Colonic mucosa (tissue), 4 donors: Measurements from ENCODE around the gene AKAP11. TPM values are rescaled to one million over a fixed set of nuclear protein-coding genes. Genes with fewer than 3 reads are reported as not detected.

Experiments
- DNase-seq: peaks from one replicate; pipeline ENCODE4 v3.0.0-alpha.2; 2020
- H3K27ac ChIP-seq: fragments of 200-600 bp; one replicate; pipeline ENCODE4 v1.8.0; 2021
- H3K27me3 ChIP-seq: fragments of 200-600 bp; one replicate; pipeline ENCODE4 v1.8.0; 2021
- H3K36me3 ChIP-seq: fragments of 200-600 bp; one replicate; pipeline ENCODE4 v1.8.0; 2021
- H3K4me1 ChIP-seq: fragments of 200-600 bp; one replicate; pipeline ENCODE4 v1.8.0; 2021; ENCODE audit warnings: mild to moderate bottlenecking
- H3K4me3 ChIP-seq: fragments of 200-600 bp; one replicate; pipeline ENCODE4 v1.8.0; 2021
- H3K9ac ChIP-seq, 2 donors: one replicate each; pipeline ENCODE4 v1.7.0; 2013; ENCODE audit warnings: control low read depth in 2 of 2, low read depth in 2 of 2, low read length in 2 of 2
- H3K9me3 ChIP-seq: fragments of 200-600 bp; one replicate; pipeline ENCODE4 v1.8.0; 2021
- intact Hi-C: fragments of 100-400 bp; cut with DNase I; formaldehyde crosslinking; loops from one replicate; pipeline ENCODE4 v1.14.1; 2022
- total RNA-seq, 2 donors: library from RNA; stranded (reverse); fragmentation: NEBNext Ultra II Directional in 1 of 2; extraction: Animal tissue kit (Norgen Biotek cat#: 25700) in 1 of 2; gene quantifications; one replicate each; pipeline ENCODE4 v1.2.1, GENCODE V29; 2021
- TF ChIP-seq, protein P1 (sequence below): fragments of 200-600 bp; IDR thresholded peaks from one replicate; pipeline ENCODE4 v1.8.0; 2022; ENCODE audit warnings: antibody characterized with exemption, mild to moderate bottlenecking
- donor health status: healthy.
- donor health status: DM: no; HTN: no; CAD: no.
- donor health status: DM: no; HTN: no; CAD: no.

Gene AKAP11
- total RNA-seq, 2 donors from 2014 or later, result 19.9 to 27.6 TPM

DNA sequence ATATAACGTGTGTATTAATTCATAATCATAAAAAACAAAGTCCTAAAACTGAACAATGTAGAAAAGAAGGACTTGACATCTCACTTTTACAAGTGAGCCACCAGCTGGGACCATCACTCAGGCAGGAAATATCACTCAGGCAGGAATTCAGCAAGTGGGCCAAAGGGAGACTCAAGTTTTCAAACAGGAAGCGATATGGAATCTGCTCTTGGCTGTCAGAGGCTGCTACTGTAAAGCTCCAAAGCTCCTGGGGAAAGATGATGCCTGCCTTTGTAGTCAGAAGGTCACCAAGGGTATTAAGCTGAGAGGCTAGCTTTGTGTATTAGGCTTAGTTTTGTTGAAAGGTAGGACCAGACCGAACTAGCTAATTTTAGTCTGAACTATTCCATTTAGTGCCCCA is 5.5 kb upstream of the AKAP11 start:
- Histone ChIP-seq H3K9ac (no peak overlapping the region), H3K27me3 (no peaks in the 10 kb centered on the region), H3K4me1 (no peaks in the 10 kb centered on the region), H3K27ac (no peak overlapping the region), H3K4me3 (no peak overlapping the region), H3K36me3 (no peaks in the 10 kb centered on the region), H3K9me3 (no peaks in the 10 kb centered on the region)
- intact Hi-C loops, result no loop called here
- TF ChIP-seq, protein P1, sequence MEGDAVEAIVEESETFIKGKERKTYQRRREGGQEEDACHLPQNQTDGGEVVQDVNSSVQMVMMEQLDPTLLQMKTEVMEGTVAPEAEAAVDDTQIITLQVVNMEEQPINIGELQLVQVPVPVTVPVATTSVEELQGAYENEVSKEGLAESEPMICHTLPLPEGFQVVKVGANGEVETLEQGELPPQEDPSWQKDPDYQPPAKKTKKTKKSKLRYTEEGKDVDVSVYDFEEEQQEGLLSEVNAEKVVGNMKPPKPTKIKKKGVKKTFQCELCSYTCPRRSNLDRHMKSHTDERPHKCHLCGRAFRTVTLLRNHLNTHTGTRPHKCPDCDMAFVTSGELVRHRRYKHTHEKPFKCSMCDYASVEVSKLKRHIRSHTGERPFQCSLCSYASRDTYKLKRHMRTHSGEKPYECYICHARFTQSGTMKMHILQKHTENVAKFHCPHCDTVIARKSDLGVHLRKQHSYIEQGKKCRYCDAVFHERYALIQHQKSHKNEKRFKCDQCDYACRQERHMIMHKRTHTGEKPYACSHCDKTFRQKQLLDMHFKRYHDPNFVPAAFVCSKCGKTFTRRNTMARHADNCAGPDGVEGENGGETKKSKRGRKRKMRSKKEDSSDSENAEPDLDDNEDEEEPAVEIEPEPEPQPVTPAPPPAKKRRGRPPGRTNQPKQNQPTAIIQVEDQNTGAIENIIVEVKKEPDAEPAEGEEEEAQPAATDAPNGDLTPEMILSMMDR, result no peak
- no peak for DNase-seq

DNA sequence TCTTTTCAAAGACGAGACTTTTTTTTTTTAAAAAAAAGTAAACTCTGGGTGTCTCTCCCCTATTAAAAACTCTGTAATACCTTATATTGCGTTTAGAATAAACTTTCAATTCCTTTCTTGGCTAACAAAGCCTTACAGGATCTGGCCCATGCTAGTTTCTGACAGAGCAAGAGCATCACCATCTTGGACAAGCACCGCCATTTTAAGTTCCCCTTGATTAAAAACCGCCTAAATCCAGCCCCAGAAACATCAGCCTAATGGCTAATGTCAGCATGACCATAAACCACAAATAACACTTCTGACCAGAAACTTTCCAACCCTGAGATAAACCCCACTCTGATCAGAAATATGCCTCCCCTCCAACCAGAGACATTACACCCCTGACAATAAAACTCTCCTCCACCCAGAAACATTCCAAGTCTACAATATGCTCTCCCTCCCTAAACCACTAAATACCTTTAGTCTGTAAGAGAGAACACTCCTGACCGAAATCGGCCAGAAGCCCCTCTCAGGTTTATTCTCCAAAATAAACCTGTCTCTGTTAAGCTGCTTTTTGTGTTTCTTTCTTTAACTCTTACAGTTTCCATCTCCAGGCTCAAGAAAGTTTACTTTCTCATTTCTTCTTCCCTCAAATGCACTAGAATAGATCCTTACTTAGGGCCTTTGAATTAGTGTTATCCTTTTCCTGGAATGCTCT is 1.6 kb upstream of the AKAP11 start:
- H3K27ac ChIP-seq, result no peak overlapping the region
- no peaks in the 10 kb centered on the region for H3K27me3 ChIP-seq
- H3K4me1 ChIP-seq, result peaks cover 3% of the 10 kb centered on the region
- H3K9ac ChIP-seq, result no peak overlapping the region
- TF ChIP-seq, protein P1, result no peak
- H3K4me3 ChIP-seq, result no peak overlapping the region
- no peaks in the 10 kb centered on the region for H3K9me3 ChIP-seq
- no peak for DNase-seq
- no peaks in the 10 kb centered on the region for H3K36me3 ChIP-seq
- intact Hi-C loops, result no loop called here

DNA sequence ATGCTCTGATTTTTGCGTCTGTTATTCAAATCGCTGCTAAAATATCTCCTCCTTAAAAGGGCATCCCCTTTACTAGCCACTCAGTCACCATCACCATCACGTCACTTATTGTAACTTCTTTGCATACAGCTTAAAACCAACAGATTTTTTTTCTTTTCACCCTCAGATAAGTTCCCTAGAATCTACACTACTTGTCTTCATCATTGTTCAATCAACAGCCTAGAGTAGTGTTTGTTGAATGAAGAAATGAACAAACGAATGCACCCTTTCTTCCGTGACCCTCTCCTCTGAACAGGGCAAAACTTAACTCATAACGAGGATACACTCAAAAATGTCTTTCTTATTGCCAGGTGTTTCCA is 1.1 kb upstream of the AKAP11 start:
- Histone ChIP-seq H3K4me3 (peak overlapping the region; percentile 92), H3K9me3 (no peaks in the 10 kb centered on the region), H3K27me3 (no peaks in the 10 kb centered on the region), H3K9ac (no peak overlapping the region), H3K27ac (peak overlapping the region; percentile 58), H3K36me3 (no peaks in the 10 kb centered on the region), H3K4me1 (peaks cover 3% of the 10 kb centered on the region)
- intact Hi-C loops, result no loop called here
- DNase-seq, result no peak
- TF ChIP-seq, protein P1, result no peak

DNA sequence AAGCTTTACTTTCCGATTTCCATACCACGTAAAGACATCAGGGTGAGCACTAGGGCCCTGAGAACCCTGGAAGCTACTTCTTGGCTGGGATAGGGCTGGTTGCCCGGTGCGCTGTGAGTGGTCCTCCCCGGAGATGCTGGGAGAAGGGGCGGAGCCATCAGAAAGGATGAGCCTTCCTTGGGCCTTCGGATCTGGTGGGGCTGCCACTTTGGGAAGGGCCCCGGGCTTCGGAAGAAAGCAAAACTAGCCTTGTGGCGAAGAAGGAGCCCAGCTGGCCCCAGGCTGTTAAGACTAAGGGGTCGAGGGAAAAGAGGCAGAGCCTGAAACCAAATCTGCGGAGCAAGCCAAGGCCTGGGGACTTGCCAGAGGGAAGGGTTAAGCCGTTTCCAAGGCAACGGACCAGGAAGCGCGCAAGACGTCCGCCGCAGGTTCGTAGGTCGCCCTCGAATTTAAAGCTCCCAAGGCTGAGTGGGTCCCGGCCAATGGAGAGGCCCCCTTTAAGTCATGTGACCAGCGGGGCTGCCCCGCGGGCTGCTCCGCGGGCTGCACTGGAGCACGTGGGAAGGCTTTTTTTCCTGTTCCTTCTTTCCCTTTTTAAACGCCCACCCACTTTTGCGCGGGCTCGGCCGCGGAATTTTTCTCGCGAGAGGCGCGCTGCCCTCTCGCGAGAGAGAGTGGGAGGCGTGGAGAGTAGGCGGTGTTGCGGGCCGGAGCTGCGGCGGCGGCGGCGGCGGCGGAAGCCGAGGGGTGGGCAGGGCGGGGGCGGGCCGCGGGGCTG is 426 bp upstream of the AKAP11 start:
- peak; percentile 95 for DNase-seq
- Histone ChIP-seq H3K9ac (peak overlapping the region; percentile 44 to 91), H3K27ac (peak overlapping the region; percentile 97), H3K4me3 (peak overlapping the region; percentile 92), H3K36me3 (no peaks in the 10 kb centered on the region), H3K9me3 (no peaks in the 10 kb centered on the region), H3K27me3 (no peaks in the 10 kb centered on the region), H3K4me1 (peaks cover 3% of the 10 kb centered on the region)
- intact Hi-C loops, result no loop called here
- TF ChIP-seq, protein P1, result no peak

DNA sequence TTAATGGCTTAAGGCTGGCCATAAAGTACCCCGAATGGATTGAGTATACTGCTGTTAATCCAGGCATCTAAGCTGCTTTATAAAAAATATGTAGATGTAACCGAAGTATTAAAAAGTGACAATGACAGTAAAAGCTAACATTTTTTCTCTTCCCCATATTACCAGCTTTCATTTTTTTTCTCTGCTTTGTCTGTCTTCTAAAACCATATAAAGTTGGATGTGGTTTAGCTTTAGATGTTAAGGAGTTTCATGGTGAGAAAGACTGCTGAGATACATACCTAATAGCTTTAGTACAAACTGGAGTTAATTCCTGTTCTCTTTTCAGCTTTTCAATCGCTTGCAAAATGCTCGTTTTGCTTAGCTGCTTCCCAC is 838 bp downstream of the AKAP11 start:
- Histone ChIP-seq H3K9me3 (no peaks in the 10 kb centered on the region), H3K4me3 (peak overlapping the region; percentile 92), H3K4me1 (peaks cover 3% of the 10 kb centered on the region), H3K36me3 (no peaks in the 10 kb centered on the region), H3K9ac (peak overlapping the region; percentile 90 to 91), H3K27me3 (no peaks in the 10 kb centered on the region), H3K27ac (peak overlapping the region; percentile 97)
- no peak for DNase-seq
- intact Hi-C loops, result no loop called here
- TF ChIP-seq, protein P1, result no peak
